ENCODE data around the gene TFPT.

TFPT gene

GRCh38 chr19:54162884-54163283, 47.4 kb upstream of the TFPT start:
- Histone ChIP-seq H3K27ac (ENCODE audit: low read length) (no peak overlapping the region), H3K4me3 (ENCODE audit: low read length) (peak overlapping the region; percentile 57), H3K9ac (ENCODE audit: low read length) (no peak overlapping the region), H3K79me2 (ENCODE audit: low read length) (peaks cover 18% of the 10 kb centered on the region), H3K4me2 (ENCODE audit: low read depth, low read length) (peak overlapping the region; percentile 82), H4K20me1 (ENCODE audit: insufficient read depth, low read length) (no peaks in the 10 kb centered on the region), H3K4me1 (ENCODE audit: low read length) (peaks cover 13% of the 10 kb centered on the region; the same call in 1 of the 2 replicates), H3K9me2 (replicated peaks; ENCODE audit: insufficient read depth, low read length) (no peaks in the 10 kb centered on the region), H3K9me3 (replicated peaks; ENCODE audit: insufficient read depth, low read length) (no peaks in the 10 kb centered on the region), H2AFZ (ENCODE audit: low read length) (peak overlapping the region; percentile 38; the same call in 1 of the 2 replicates), H3K36me3 (replicated peaks; ENCODE audit: insufficient read depth, low read length) (no peaks in the 10 kb centered on the region), H3K27me3 (replicated peaks; ENCODE audit: insufficient read depth, low read length) (peaks cover 24% of the 10 kb centered on the region), H3F3A (ENCODE audit: insufficient read depth, low read length) (peaks cover 14% of the 10 kb centered on the region)
- DNase-seq: no peak
- no peak for TF ChIP-seq EZH2 (optimal IDR thresholded peaks at IDR 0.05; ENCODE audit: low read depth, low read length)
- TF ChIP-seq, protein P1, sequence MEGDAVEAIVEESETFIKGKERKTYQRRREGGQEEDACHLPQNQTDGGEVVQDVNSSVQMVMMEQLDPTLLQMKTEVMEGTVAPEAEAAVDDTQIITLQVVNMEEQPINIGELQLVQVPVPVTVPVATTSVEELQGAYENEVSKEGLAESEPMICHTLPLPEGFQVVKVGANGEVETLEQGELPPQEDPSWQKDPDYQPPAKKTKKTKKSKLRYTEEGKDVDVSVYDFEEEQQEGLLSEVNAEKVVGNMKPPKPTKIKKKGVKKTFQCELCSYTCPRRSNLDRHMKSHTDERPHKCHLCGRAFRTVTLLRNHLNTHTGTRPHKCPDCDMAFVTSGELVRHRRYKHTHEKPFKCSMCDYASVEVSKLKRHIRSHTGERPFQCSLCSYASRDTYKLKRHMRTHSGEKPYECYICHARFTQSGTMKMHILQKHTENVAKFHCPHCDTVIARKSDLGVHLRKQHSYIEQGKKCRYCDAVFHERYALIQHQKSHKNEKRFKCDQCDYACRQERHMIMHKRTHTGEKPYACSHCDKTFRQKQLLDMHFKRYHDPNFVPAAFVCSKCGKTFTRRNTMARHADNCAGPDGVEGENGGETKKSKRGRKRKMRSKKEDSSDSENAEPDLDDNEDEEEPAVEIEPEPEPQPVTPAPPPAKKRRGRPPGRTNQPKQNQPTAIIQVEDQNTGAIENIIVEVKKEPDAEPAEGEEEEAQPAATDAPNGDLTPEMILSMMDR (IDR thresholded peaks at IDR 0.05; ENCODE audit: low read length): no peak
- no peak for TF ChIP-seq EZH2phosphoT487 (IDR thresholded peaks at IDR 0.05; ENCODE audit: low read length)

DNA sequence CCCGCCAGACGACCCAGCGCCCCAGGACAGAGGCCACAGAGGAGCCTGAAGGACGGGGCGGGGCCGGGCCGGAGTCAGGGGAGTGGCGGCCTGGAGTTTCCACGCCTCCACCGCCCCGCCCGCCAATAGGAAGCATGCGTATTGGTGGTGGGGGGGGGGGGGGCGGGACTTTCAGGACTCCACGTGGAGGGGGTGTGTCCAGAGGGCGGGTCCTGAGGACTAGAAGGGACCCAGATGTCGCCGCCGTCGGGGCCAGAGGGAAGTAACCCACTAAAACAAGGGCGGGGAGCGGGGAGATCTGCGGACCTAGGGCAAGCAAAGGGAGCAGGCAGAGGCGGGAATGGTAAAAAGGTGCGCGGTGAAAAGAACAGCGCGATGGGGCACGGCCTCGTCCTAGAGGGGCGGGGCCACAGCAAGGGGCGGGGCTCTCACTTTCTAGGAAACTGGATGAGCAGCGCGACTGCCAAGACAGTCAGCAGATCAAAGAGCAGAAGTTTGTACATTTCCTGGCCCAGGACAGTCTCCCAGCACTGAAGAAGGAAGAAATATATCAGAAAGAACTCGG, 46.9 kb upstream of the TFPT start:
- TF ChIP-seq EZH2phosphoT487 (IDR thresholded peaks at IDR 0.05; ENCODE audit: low read length) (no peak), EZH2 (optimal IDR thresholded peaks at IDR 0.05; ENCODE audit: low read depth, low read length) (no peak)
- TF ChIP-seq, protein P1 (IDR thresholded peaks at IDR 0.05; ENCODE audit: low read length): no peak
- no peak overlapping the region for H3K27ac ChIP-seq (ENCODE audit: low read length)
- H3K27me3 ChIP-seq (replicated peaks; ENCODE audit: insufficient read depth, low read length): peaks cover 24% of the 10 kb centered on the region
- peak overlapping the region; percentile 57 for H3K4me3 ChIP-seq (ENCODE audit: low read length)
- H3K9ac ChIP-seq (ENCODE audit: low read length): no peak overlapping the region
- peak; percentile 68 for DNase-seq
- H4K20me1 ChIP-seq (ENCODE audit: insufficient read depth, low read length): no peaks in the 10 kb centered on the region
- no peaks in the 10 kb centered on the region for H3K9me3 ChIP-seq (replicated peaks; ENCODE audit: insufficient read depth, low read length)
- peaks cover 14% of the 10 kb centered on the region for H3F3A ChIP-seq (ENCODE audit: insufficient read depth, low read length)
- H2AFZ ChIP-seq (ENCODE audit: low read length): peak overlapping the region; percentile 38; the same call in 1 of the 2 replicates
- H3K36me3 ChIP-seq (replicated peaks; ENCODE audit: insufficient read depth, low read length): no peaks in the 10 kb centered on the region
- no peaks in the 10 kb centered on the region for H3K9me2 ChIP-seq (replicated peaks; ENCODE audit: insufficient read depth, low read length)
- peaks cover 13% of the 10 kb centered on the region; the same call in 1 of the 2 replicates for H3K4me1 ChIP-seq (ENCODE audit: low read length)
- H3K79me2 ChIP-seq (ENCODE audit: low read length): peaks cover 20% of the 10 kb centered on the region
- peak overlapping the region; percentile 82 for H3K4me2 ChIP-seq (ENCODE audit: low read depth, low read length)

DNA sequence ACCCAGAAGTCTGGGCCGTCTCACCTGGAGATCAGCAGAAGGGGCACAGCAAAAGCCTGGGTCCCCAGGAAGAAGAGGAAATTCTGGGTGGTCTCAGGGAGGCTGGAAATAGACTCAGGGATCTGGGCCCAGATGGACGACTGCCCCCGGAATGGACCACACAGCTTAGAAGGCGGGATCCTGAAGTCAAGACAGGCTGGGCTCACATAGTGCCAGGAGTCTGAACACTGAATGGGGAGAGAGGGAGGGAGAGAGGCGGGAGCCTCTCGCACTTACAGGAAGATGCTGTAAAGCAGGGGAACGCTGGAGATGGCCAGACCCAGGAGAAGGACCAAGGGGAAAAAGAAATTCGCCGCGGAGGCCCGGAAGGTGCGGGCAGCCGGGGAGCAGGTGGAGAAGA, 45.4 kb upstream of the TFPT start:
- H3K4me1 ChIP-seq (ENCODE audit: low read length): peaks cover 13% of the 10 kb centered on the region; the same call in 1 of the 2 replicates
- TF ChIP-seq EZH2phosphoT487 (IDR thresholded peaks at IDR 0.05; ENCODE audit: low read length) (no peak), EZH2 (optimal IDR thresholded peaks at IDR 0.05; ENCODE audit: low read depth, low read length) (no peak)
- TF ChIP-seq, protein P1 (IDR thresholded peaks at IDR 0.05; ENCODE audit: low read length): no peak
- no peaks in the 10 kb centered on the region for H4K20me1 ChIP-seq (ENCODE audit: insufficient read depth, low read length)
- no peaks in the 10 kb centered on the region for H3K36me3 ChIP-seq (replicated peaks; ENCODE audit: insufficient read depth, low read length)
- H3K4me3 ChIP-seq (ENCODE audit: low read length): peak overlapping the region; percentile 82
- no peaks in the 10 kb centered on the region for H3K9me2 ChIP-seq (replicated peaks; ENCODE audit: insufficient read depth, low read length)
- peaks cover 14% of the 10 kb centered on the region for H3F3A ChIP-seq (ENCODE audit: insufficient read depth, low read length)
- H3K9me3 ChIP-seq (replicated peaks; ENCODE audit: insufficient read depth, low read length): no peaks in the 10 kb centered on the region
- H3K4me2 ChIP-seq (ENCODE audit: low read depth, low read length): peak overlapping the region; percentile 91
- peaks cover 28% of the 10 kb centered on the region for H3K79me2 ChIP-seq (ENCODE audit: low read length)
- peak overlapping the region; percentile 76; the same call in 1 of the 2 replicates for H3K9ac ChIP-seq (ENCODE audit: low read length)
- H2AFZ ChIP-seq (ENCODE audit: low read length): peak overlapping the region; percentile 88; the same call in 1 of the 2 replicates
- no peak overlapping the region for H3K27ac ChIP-seq (ENCODE audit: low read length)
- DNase-seq: no peak
- H3K27me3 ChIP-seq (replicated peaks; ENCODE audit: insufficient read depth, low read length): peaks cover 15% of the 10 kb centered on the region
